Endothelial cell of umbilical vein (primary cell): ENCODE results near the gene MUTYH. TPM values are rescaled to one million over a fixed set of nuclear protein-coding genes. Genes with fewer than 3 reads are reported as not detected.

Source experiments
- BruUV-seq: library from RNA; stranded (reverse); fragments of 400-500 nt; replicated peaks from 2 replicates; lab custom pipeline; 2021; lab: Mats Ljungman, UMichigan
- CTCF ChIA-PET: fragments of 300-600, 350-600 bp; sonication (Branson Sonifier 250); formaldehyde crosslinking; loops from one replicate; lab custom pipeline; 2021; ENCODE audit warnings: antibody characterized with exemption, inconsistent platforms; lab: Charles Lee
- POLR2A ChIA-PET: fragments of 300-600, 350-600 bp; sonication (Branson Sonifier 250); formaldehyde crosslinking; loops from one replicate; lab custom pipeline; 2021; ENCODE audit warnings: antibody characterized with exemption, inconsistent platforms; lab: Charles Lee
- DNase-seq: peaks from one replicate; pipeline ENCODE4 v3.0.0-alpha.2; 2011; ENCODE audit warnings: low read depth, low spot score
- FAIRE-seq: peaks from 2 replicates; lab custom pipeline; 2011; peaks lifted over from hg19 to GRCh38; lab: Jason Lieb, UNC
- H2AFZ ChIP-seq: 2 replicates; pipeline ENCODE4 v1.6.0; 2012; ENCODE audit warnings: low read depth, low read length, control low read depth, inconsistent platforms
- H3K27ac ChIP-seq: 2 replicates; pipeline ENCODE4 v1.5.1; 2011; ENCODE audit warnings: low read depth, mild to moderate bottlenecking, control low read depth, low read length, moderate library complexity; ENCODE audit not compliant: insufficient read depth
- H3K27me3 ChIP-seq, 2 experiments: 2 replicates each; pipeline versions ENCODE4 v1.6.0 to v1.6.1; 2011; ENCODE audit warnings: low read length in 2 of 2, mixed read lengths in 1 of 2; ENCODE audit not compliant: control insufficient read depth in 2 of 2, insufficient read depth in 2 of 2
- H3K36me3 ChIP-seq, 2 experiments: 2 replicates in 1 of 2; 3 replicates in 1 of 2; pipeline ENCODE4 v1.5.1; 2011; ENCODE audit warnings: low read length in 2 of 2, mild to moderate bottlenecking in 1 of 2, moderate library complexity in 1 of 2; ENCODE audit not compliant: control insufficient read depth in 2 of 2, insufficient read depth in 2 of 2; ENCODE audit errors: extremely low read depth in 1 of 2
- H3K4me1 ChIP-seq: 3 replicates; pipeline ENCODE4 v1.5.1; 2011; ENCODE audit warnings: mild to moderate bottlenecking, low read length; ENCODE audit not compliant: control insufficient read depth, insufficient read depth; ENCODE audit errors: extremely low read depth
- H3K4me2 ChIP-seq: 2 replicates; pipeline ENCODE4 v1.6.1; 2011; ENCODE audit warnings: low read length, control low read depth, mixed read lengths; ENCODE audit not compliant: insufficient read depth
- H3K4me3 ChIP-seq, 3 experiments: fragments of 200-600 bp in 1 of 3; sonication (generic), shearing (Covaris generic) in 1 of 3; replicated peaks in 1 of 3; 2 replicates each; pipeline ENCODE4 v1.5.1; 2011 to 2016; ENCODE audit warnings: control low read depth in 3 of 3, low read length in 3 of 3, mild to moderate bottlenecking in 2 of 3, inconsistent platforms in 1 of 3, low read depth in 1 of 3, moderate library complexity in 1 of 3; ENCODE audit not compliant: insufficient read depth in 1 of 3
- H3K79me2 ChIP-seq: 2 replicates; pipeline ENCODE4 v1.6.0; 2012; ENCODE audit warnings: low read length, inconsistent platforms; ENCODE audit not compliant: control insufficient read depth, insufficient read depth
- H3K9ac ChIP-seq: replicated peaks from 2 replicates; pipeline ENCODE3; 2011; ENCODE audit warnings: low read length, control low read depth; ENCODE audit not compliant: insufficient read depth; ENCODE audit errors: extremely low read depth
- H3K9me1 ChIP-seq: replicated peaks from 3 replicates; pipeline ENCODE4 v1.6.0; 2011; ENCODE audit warnings: mild to moderate bottlenecking, low read length; ENCODE audit not compliant: control insufficient read depth, insufficient read depth; ENCODE audit errors: extremely low read depth
- H3K9me3 ChIP-seq: replicated peaks from 2 replicates; pipeline ENCODE4 v1.5.1; 2012; ENCODE audit warnings: low read length, inconsistent platforms; ENCODE audit not compliant: control insufficient read depth, insufficient read depth
- H4K20me1 ChIP-seq: replicated peaks from 2 replicates; pipeline ENCODE3; 2011; ENCODE audit warnings: mild to moderate bottlenecking, low read length; ENCODE audit not compliant: control insufficient read depth, insufficient read depth; ENCODE audit errors: extremely low read depth
- CTCF ChIP-seq, 2 donors: IDR thresholded peaks; 1 replicate in 1 of 2; 2 replicates in 1 of 2; pipeline ENCODE4 v1.5.1; 2011; ENCODE audit warnings: low read length in 2 of 2, mild to moderate bottlenecking in 2 of 2, moderate library complexity in 2 of 2, control low read depth in 1 of 2, inconsistent platforms in 1 of 2, low read depth in 1 of 2; ENCODE audit not compliant: insufficient read depth in 1 of 2; ENCODE audit errors: extremely low read depth in 1 of 2
- EZH2 ChIP-seq: IDR thresholded peaks from 2 replicates; pipeline ENCODE4 v1.6.1; 2012; ENCODE audit warnings: borderline replicate concordance, low read depth, mild to moderate bottlenecking, moderate library complexity, low read length, inconsistent platforms; ENCODE audit not compliant: severe bottlenecking
- FOS ChIP-seq: IDR thresholded peaks from 2 replicates; pipeline ENCODE4 v1.6.1; 2011; ENCODE audit warnings: mild to moderate bottlenecking, low read length, moderate library complexity, borderline replicate concordance; ENCODE audit not compliant: insufficient read depth
- JUN ChIP-seq: IDR thresholded peaks from 2 replicates; pipeline ENCODE4 v1.6.1; 2011; ENCODE audit warnings: borderline replicate concordance, low read depth; ENCODE audit not compliant: insufficient read length, insufficient read depth
- MAX ChIP-seq: IDR thresholded peaks from 2 replicates; pipeline ENCODE4 v1.6.1; 2011; ENCODE audit not compliant: insufficient read depth, insufficient read length
- POLR2AphosphoS5 ChIP-seq: IDR thresholded peaks from 2 replicates; pipeline ENCODE4 v1.6.1; 2012; ENCODE audit warnings: low read depth, mild to moderate bottlenecking, control low read depth, low read length, moderate library complexity; ENCODE audit not compliant: insufficient read depth
- dilution Hi-C: fragments of 300-500 bp; cut with MboI; formaldehyde crosslinking; loops from one replicate; pipeline ENCODE4 v1.15.0; 2019; ENCODE audit warnings: low sequenced_read_pairs; ENCODE audit not compliant: extremely low pct_ligation_motif_present
- intact Hi-C: fragments of 100-400 bp; cut with micrococcal nuclease; formaldehyde crosslinking; loops from one replicate; pipeline ENCODE4 v1.10.0; 2022
- polyA plus RNA-seq, 4 experiments: library from polyadenylated mRNA; depleted of rRNA in 3 of 4; stranded (reverse) in 3 of 4; unstranded in 1 of 4; fragments of >200 nt; gene quantifications; 2 replicates each; pipeline versions ENCODE4 v1.2.1 to v1.2.3, GENCODE V29; 2011 to 2012; ENCODE audit warnings: missing spikeins in 1 of 4
- total RNA-seq: library from RNA; stranded (reverse); gene quantifications from 2 replicates; pipeline ENCODE4 v1.2.3, GENCODE V29; 2021

MUTYH gene
- total and polyA plus RNA-seq, 2 donors (not counting 3 experiments of a cell fraction or from before 2014, with no cell fraction given): 12.3 to 16.6 TPM

GRCh38 chr1:45305231-45305630 lies 35.0 kb downstream of the MUTYH start:
- DNase-seq: no peak
- FAIRE-seq: no peak
- no peak overlapping the region for H3K4me3 ChIP-seq
- H3K9ac ChIP-seq: no peak overlapping the region
- H3K27me3 ChIP-seq: no peaks in the 10 kb centered on the region
- no peak overlapping the region for H3K27ac ChIP-seq
- H3K9me3 ChIP-seq: no peaks in the 10 kb centered on the region
- no peak overlapping the region for H3K4me2 ChIP-seq
- H2AFZ ChIP-seq: no peak overlapping the region
- CTCF ChIA-PET: interaction anchor here (1.0 to 3.2 kb wide), 8 partner anchors 9 to 294 kb away, joined by 3 to 13 read pairs (median 4); partner anchors contain the start of genes HECTD3, MUTYH, TOE1 and UROD
- no peaks in the 10 kb centered on the region for H4K20me1 ChIP-seq
- dilution Hi-C loops (no loop called here), intact Hi-C loops (no loop called here)
- H3K4me1 ChIP-seq: peaks cover 14% of the 10 kb centered on the region
- BruUV-seq: no TSS peak
- POLR2A ChIA-PET: no interaction called here
- no peaks in the 10 kb centered on the region for H3K9me1 ChIP-seq
- TF ChIP-seq FOS: no peak
- TF ChIP-seq MAX: no peak
- TF ChIP-seq POLR2AphosphoS5: no peak
- no peak for TF ChIP-seq JUN
- no peak for TF ChIP-seq EZH2
- TF ChIP-seq CTCF (IDR thresholded peaks at IDR 0.05; ENCODE audit: extremely low read depth in 1 of 2, insufficient read depth in 1 of 2, low read depth in 1 of 2, low read length in 2 of 2): no peak
- H3K79me2 ChIP-seq: no peaks in the 10 kb centered on the region
- H3K36me3 ChIP-seq: no peaks in the 10 kb centered on the region
